Kidney (tissue), 14 donors: ENCODE data around the gene LEFTY1. TPM values are rescaled to one million over a fixed set of nuclear protein-coding genes. Genes with fewer than 3 reads are reported as not detected.
A peak's percentile ranks its signal among the peaks of the same experiment; 100 is the strongest.

ENCODE experiments used
- DNase-seq, 5 donors: peaks; one replicate each; pipeline ENCODE4 v3.0.0-alpha.2; 2013 to 2020
- FAIRE-seq: peaks from 2 replicates; lab custom pipeline; 2012; peaks lifted over from hg19 to GRCh38; lab: Jason Lieb, UNC
- H3K27ac ChIP-seq, 2 donors: one replicate each; pipeline ENCODE4 v1.7.0; 2013; ENCODE audit warnings: low read depth in 2 of 2, low read length in 2 of 2, inconsistent platforms in 1 of 2
- H3K27me3 ChIP-seq: one replicate; pipeline ENCODE4 v1.7.1; 2013; ENCODE audit warnings: low read length, inconsistent platforms; ENCODE audit not compliant: control insufficient read depth, insufficient read depth
- H3K36me3 ChIP-seq, 3 donors: one replicate each; pipeline versions ENCODE4 v1.7.0 to v1.7.1; 2013; ENCODE audit warnings: low read length in 3 of 3, control low read depth in 1 of 3, inconsistent platforms in 1 of 3; ENCODE audit not compliant: insufficient read depth in 3 of 3, control insufficient read depth in 2 of 3
- H3K4me1 ChIP-seq, 3 donors: one replicate each; pipeline versions ENCODE4 v1.7.0 to v1.7.1; 2013; ENCODE audit warnings: low read length in 3 of 3, inconsistent platforms in 1 of 3, low read depth in 1 of 3; ENCODE audit not compliant: control insufficient read depth in 2 of 3, insufficient read depth in 2 of 3
- H3K4me3 ChIP-seq, 3 donors: one replicate each; pipeline versions ENCODE4 v1.7.0 to v1.8.1; 2013; ENCODE audit warnings: low read length in 3 of 3, control low read depth in 1 of 3, inconsistent platforms in 1 of 3
- H3K9ac ChIP-seq, 3 donors: one replicate each; pipeline versions ENCODE4 v1.7.0 to v1.7.1; 2013; ENCODE audit warnings: low read length in 3 of 3, control low read depth in 1 of 3, inconsistent platforms in 1 of 3
- H3K9me3 ChIP-seq, 3 donors: one replicate each; pipeline versions ENCODE4 v1.7.0 to v1.7.1; 2013; ENCODE audit warnings: low read length in 3 of 3, control low read depth in 1 of 3, inconsistent platforms in 1 of 3; ENCODE audit not compliant: control insufficient read depth in 2 of 3, insufficient read depth in 1 of 3
- intact Hi-C: fragments of 100-400 bp; cut with DNase I; formaldehyde crosslinking; loops from one replicate; pipeline ENCODE4 v1.11.1; 2022
- polyA plus RNA-seq: library from polyadenylated mRNA; stranded (reverse); fragments of 350-450 nt; fragmentation: Illumina TruSeq; extraction: RNeasy Lipid Tissue Mini Kit (QIAGEN cat#74804); gene quantifications from one replicate; pipeline ENCODE4 v1.2.3, GENCODE V29; 2014; ENCODE audit warnings: low read depth, low replicate concordance; ENCODE audit not compliant: insufficient read depth
- total RNA-seq: library from RNA; stranded (reverse); fragmentation: NEBNext Ultra II Directional; extraction: Animal tissue kit (Norgen Biotek cat#: 25700); gene quantifications from one replicate; pipeline ENCODE4 v1.2.1, GENCODE V29; 2021
- TF ChIP-seq, protein P1 (sequence below): IDR thresholded peaks from 3 replicates; pipeline ENCODE4 v1.5.1; 2012; ENCODE audit warnings: mild to moderate bottlenecking, moderate library complexity, borderline replicate concordance; ENCODE audit not compliant: insufficient read depth; ENCODE audit errors: extremely low read depth
- donor health status: control.
- donor health status: control.
- donor health status: control.
- donor health status: control.
- donor health status: control.
- donor health status: DM: yes; HTN: yes; CAD: no.
- donor health status: Normal renal cell carcinoma (clear cell type).

The LEFTY1 gene
- total and polyA plus RNA-seq, 2 donors from 2014 or later: 0.41 to 8.6 TPM

DNA sequence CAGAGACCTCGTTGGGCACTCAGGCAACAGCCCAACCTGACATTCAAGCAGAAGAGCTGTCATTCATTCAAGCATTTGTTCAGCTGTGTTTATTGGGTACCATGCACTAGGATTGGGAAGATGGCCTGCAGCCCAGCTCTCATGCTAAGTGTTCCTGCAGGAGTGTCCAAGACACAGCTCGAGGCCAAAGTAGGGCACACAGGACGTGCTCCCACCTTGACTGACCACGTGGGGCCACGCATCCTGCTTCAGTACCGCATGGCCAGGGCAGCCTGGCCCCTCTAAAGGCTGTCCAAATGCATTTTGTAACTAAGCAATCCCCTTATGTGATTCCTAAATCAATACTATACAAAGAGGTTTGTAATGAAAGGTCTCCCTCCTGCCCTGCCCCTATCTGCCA lies 25.4 kb upstream of the LEFTY1 start:
- no peak for FAIRE-seq
- H3K27ac ChIP-seq: no peak overlapping the region
- H3K9ac ChIP-seq: no peak overlapping the region
- peaks cover 0 to 4% (median 0%) of the 10 kb centered on the region in 3 donors for H3K4me1 ChIP-seq
- H3K4me3 ChIP-seq: no peak overlapping the region
- TF ChIP-seq, protein P1, sequence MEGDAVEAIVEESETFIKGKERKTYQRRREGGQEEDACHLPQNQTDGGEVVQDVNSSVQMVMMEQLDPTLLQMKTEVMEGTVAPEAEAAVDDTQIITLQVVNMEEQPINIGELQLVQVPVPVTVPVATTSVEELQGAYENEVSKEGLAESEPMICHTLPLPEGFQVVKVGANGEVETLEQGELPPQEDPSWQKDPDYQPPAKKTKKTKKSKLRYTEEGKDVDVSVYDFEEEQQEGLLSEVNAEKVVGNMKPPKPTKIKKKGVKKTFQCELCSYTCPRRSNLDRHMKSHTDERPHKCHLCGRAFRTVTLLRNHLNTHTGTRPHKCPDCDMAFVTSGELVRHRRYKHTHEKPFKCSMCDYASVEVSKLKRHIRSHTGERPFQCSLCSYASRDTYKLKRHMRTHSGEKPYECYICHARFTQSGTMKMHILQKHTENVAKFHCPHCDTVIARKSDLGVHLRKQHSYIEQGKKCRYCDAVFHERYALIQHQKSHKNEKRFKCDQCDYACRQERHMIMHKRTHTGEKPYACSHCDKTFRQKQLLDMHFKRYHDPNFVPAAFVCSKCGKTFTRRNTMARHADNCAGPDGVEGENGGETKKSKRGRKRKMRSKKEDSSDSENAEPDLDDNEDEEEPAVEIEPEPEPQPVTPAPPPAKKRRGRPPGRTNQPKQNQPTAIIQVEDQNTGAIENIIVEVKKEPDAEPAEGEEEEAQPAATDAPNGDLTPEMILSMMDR: no peak
- intact Hi-C loops: no loop called here
- peak in 1 of 5 donors; percentile 37 for DNase-seq
- no peaks in the 10 kb centered on the region for H3K9me3 ChIP-seq
- H3K27me3 ChIP-seq: no peaks in the 10 kb centered on the region
- H3K36me3 ChIP-seq: peaks cover 0 to 10% (median 2%) of the 10 kb centered on the region in 3 donors

DNA sequence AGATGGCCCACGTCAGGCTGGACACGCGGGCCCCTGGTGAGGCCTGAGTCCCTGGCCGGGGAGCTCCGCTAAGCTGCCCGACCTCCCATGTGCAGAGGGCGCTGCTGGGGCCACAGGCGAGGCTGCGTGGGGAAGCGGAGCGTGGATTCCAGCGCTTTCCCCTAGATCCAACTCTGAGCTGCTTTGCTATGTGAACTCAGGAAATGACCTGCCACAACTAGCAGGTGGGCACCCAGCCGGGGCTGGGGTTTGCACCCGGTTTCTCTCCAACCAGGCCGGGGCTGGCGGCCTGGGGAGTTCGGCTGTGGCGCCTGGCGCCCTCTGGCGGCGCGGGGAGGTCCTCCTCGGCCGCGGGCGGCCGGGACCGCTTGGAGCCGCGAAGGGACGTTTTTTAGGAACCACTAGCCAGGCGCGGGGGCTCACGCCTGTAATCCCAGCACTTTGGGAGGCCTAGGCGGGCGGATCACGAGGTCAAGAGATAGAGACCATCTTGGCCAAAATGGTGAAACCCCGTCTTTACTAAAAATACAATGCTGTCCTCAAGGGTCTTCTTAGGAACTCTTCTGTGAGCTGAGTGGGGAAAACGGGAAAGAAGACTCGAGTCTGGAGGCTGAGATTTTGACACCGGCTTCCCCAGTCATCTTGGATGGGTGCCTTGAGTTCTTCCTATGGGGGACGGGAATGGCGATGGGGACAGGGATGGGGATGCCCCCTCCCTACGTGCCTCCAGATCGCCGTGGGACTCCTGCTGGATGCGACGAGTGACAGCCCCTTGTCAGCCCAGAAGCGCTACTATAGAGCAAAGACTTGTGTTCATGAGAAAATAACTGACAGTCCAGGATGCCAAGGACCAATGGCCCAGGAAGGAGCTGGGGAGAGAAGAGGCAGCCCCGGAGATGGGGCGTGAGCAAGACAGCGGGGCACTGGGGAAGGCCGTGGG lies 22.5 kb upstream of the LEFTY1 start:
- FAIRE-seq (no peak), DNase-seq (peak; percentile 75 to 89 (median 79))
- TF ChIP-seq, protein P1: peak; percentile 78
- Histone ChIP-seq H3K36me3 (no peaks in the 10 kb centered on the region), H3K27ac (no peak overlapping the region), H3K9ac (peak overlapping the region in 1 of 3 donors; percentile 44), H3K4me1 (peaks cover 0 to 3% (median 0%) of the 10 kb centered on the region in 3 donors), H3K27me3 (no peaks in the 10 kb centered on the region), H3K9me3 (no peaks in the 10 kb centered on the region), H3K4me3 (peak overlapping the region in 1 of 3 donors; percentile 27)
- intact Hi-C loops: no loop called here

DNA sequence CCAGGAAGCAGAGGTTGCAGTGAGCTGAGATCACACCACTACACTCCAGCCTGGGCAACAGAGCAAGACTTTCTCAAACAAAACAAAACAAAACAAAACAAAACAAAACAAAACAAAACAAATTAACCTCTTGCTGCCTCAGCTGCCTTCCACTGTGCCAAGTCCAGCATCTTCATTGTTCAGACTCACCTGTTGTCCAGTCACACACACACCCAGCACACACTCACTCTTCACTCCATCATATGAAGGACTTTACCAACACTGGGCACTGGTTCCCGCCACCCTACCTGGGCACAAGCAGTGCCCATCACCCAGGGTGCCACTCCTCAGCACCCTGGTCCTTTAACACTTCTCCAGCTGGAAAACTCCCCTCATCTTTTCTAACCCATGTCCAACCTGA lies 20.5 kb upstream of the LEFTY1 start:
- DNase-seq (peak in 1 of 5 donors; percentile 19), FAIRE-seq (no peak)
- H3K36me3 ChIP-seq: no peaks in the 10 kb centered on the region
- H3K9me3 ChIP-seq: no peaks in the 10 kb centered on the region
- H3K4me3 ChIP-seq: no peak overlapping the region
- intact Hi-C loops: no loop called here
- peaks cover 0 to 3% (median 0%) of the 10 kb centered on the region in 3 donors for H3K4me1 ChIP-seq
- TF ChIP-seq, protein P1: no peak
- no peaks in the 10 kb centered on the region for H3K27me3 ChIP-seq
- H3K27ac ChIP-seq: no peak overlapping the region
- no peak overlapping the region for H3K9ac ChIP-seq
